H1 (cell line): Measurements from ENCODE around the gene CACNA1C. TPM values are rescaled to one million over a fixed set of nuclear protein-coding genes. Genes with fewer than 3 reads are reported as not detected.

Experiments used
- CTCF ChIA-PET: fragments of 300-600 bp; sonication (Branson Sonifier 250); formaldehyde crosslinking; loops from one replicate; lab custom pipeline; 2021; ENCODE audit not compliant: partially characterized antibody; lab: Charles Lee
- POLR2A ChIA-PET: fragments of 300-600 bp; sonication (Branson Sonifier 250); formaldehyde crosslinking; loops from one replicate; lab custom pipeline; 2021; ENCODE audit warnings: inconsistent platforms; ENCODE audit not compliant: partially characterized antibody; lab: Charles Lee
- DNase-seq, 2 experiments: peaks; one replicate each; pipeline versions ENCODE4 v3.0.0 to v3.0.0-alpha.2; 2010 to 2022; ENCODE audit warnings: low spot score in 2 of 2, low read depth in 1 of 2, mixed read lengths in 1 of 2
- FAIRE-seq: peaks from 2 replicates; lab custom pipeline; 2011; peaks lifted over from hg19 to GRCh38; lab: Jason Lieb, UNC
- H2AFZ ChIP-seq: 2 replicates; pipeline ENCODE4 v1.8.1; 2012; ENCODE audit warnings: low read length, inconsistent platforms
- H2AK5ac ChIP-seq: 2 replicates; pipeline ENCODE4 v1.6.1; 2013; ENCODE audit warnings: low read depth, low read length
- H2BK120ac ChIP-seq: replicated peaks from 2 replicates; pipeline ENCODE3; 2013; ENCODE audit warnings: low read depth, low read length, inconsistent platforms
- H2BK12ac ChIP-seq: 2 replicates; pipeline ENCODE4 v1.6.1; 2013; ENCODE audit warnings: low read depth, low read length
- H2BK15ac ChIP-seq: 2 replicates; pipeline ENCODE4 v1.6.1; 2013; ENCODE audit warnings: low read length
- H2BK20ac ChIP-seq: 2 replicates; pipeline ENCODE4 v1.6.1; 2013; ENCODE audit warnings: low read length
- H2BK5ac ChIP-seq: 2 replicates; pipeline ENCODE4 v1.6.1; 2013; ENCODE audit warnings: low read depth, low read length
- H3K14ac ChIP-seq: 2 replicates; pipeline ENCODE4 v1.6.1; 2013; ENCODE audit warnings: inconsistent platforms; ENCODE audit not compliant: insufficient read length
- H3K18ac ChIP-seq: 2 replicates; pipeline ENCODE4 v1.6.1; 2013; ENCODE audit warnings: low read length; ENCODE audit errors: extremely low read depth
- H3K23ac ChIP-seq: 2 replicates; pipeline ENCODE4 v1.6.1; 2013; ENCODE audit warnings: inconsistent platforms; ENCODE audit not compliant: insufficient read length
- H3K23me2 ChIP-seq: 2 replicates; pipeline ENCODE4 v1.6.1; 2013; ENCODE audit warnings: low read depth, low read length
- H3K27ac ChIP-seq: 2 replicates; pipeline ENCODE4 v1.6.1; 2011; ENCODE audit warnings: low read depth, low read length, inconsistent platforms
- H3K27me3 ChIP-seq, 4 experiments: replicated peaks in 1 of 4; 1 replicate in 1 of 4; 2 replicates in 3 of 4; pipeline versions ENCODE4 v1.6.1 to v1.8.1; 2011 to 2013; ENCODE audit warnings: low read length in 3 of 4, mild to moderate bottlenecking in 3 of 4, inconsistent platforms in 2 of 4, mixed read lengths in 2 of 4, moderate library complexity in 1 of 4; ENCODE audit not compliant: control insufficient read depth in 3 of 4, insufficient read depth in 3 of 4; ENCODE audit errors: extremely low read depth in 1 of 4
- H3K36me3 ChIP-seq, 4 experiments: 2 replicates each; pipeline versions ENCODE4 v1.6.1 to v1.8.1; 2011 to 2013; ENCODE audit warnings: mild to moderate bottlenecking in 4 of 4, low read length in 3 of 4, moderate library complexity in 2 of 4, control low read depth in 1 of 4, inconsistent platforms in 1 of 4; ENCODE audit not compliant: insufficient read depth in 4 of 4, control insufficient read depth in 2 of 4
- H3K4ac ChIP-seq: replicated peaks from 2 replicates; pipeline ENCODE3; 2013; ENCODE audit warnings: low read length, low read depth, mixed read lengths, inconsistent platforms; ENCODE audit not compliant: insufficient read length
- H3K4me1 ChIP-seq, 4 experiments: replicated peaks in 1 of 4; 1 replicate in 1 of 4; 2 replicates in 3 of 4; pipeline versions ENCODE4 v1.6.1 to v1.8.1; 2011 to 2013; ENCODE audit warnings: low read length in 3 of 4, inconsistent platforms in 2 of 4, mixed read lengths in 1 of 4; ENCODE audit not compliant: insufficient read depth in 4 of 4, control insufficient read depth in 3 of 4
- H3K4me2 ChIP-seq, 2 experiments: 2 replicates each; pipeline versions ENCODE4 v1.6.1 to v1.8.1; 2011 to 2013; ENCODE audit warnings: low read depth in 2 of 2, low read length in 2 of 2, control low read depth in 1 of 2, inconsistent platforms in 1 of 2, mild to moderate bottlenecking in 1 of 2; ENCODE audit not compliant: insufficient read depth in 1 of 2
- H3K4me3 ChIP-seq, 4 experiments: fragments of 200-600, 300-600 bp in 1 of 4; sonication (generic), shearing (Covaris generic), sonication (Bioruptor Twin) in 1 of 4; 2 replicates each; pipeline versions ENCODE4 v1.5.1 to v1.8.1; 2011 to 2016; ENCODE audit warnings: low read length in 4 of 4, low read depth in 3 of 4, control low read depth in 2 of 4, inconsistent platforms in 2 of 4, mild to moderate bottlenecking in 2 of 4, mixed read lengths in 1 of 4, moderate library complexity in 1 of 4; ENCODE audit not compliant: insufficient read depth in 2 of 4; ENCODE audit errors: extremely low read depth in 1 of 4
- H3K56ac ChIP-seq: replicated peaks from 2 replicates; pipeline ENCODE3; 2013; ENCODE audit warnings: low read depth, mild to moderate bottlenecking, mixed read lengths, low read length, inconsistent platforms; ENCODE audit not compliant: insufficient read length
- H3K79me1 ChIP-seq: 2 replicates; pipeline ENCODE4 v1.6.1; 2013; ENCODE audit warnings: low read depth, low read length, control low read depth
- H3K79me2 ChIP-seq, 2 experiments: 2 replicates each; pipeline versions ENCODE4 v1.6.1 to v1.8.1; 2012 to 2013; ENCODE audit warnings: low read length in 2 of 2, mild to moderate bottlenecking in 2 of 2, inconsistent platforms in 1 of 2; ENCODE audit not compliant: insufficient read depth in 2 of 2, control insufficient read depth in 1 of 2
- H3K9ac ChIP-seq, 4 experiments: replicated peaks in 1 of 4; 1 replicate in 1 of 4; 2 replicates in 3 of 4; pipeline versions ENCODE4 v1.6.1 to v1.8.1; 2011 to 2013; ENCODE audit warnings: low read depth in 3 of 4, low read length in 3 of 4, control low read depth in 2 of 4, mild to moderate bottlenecking in 2 of 4, moderate library complexity in 2 of 4, inconsistent platforms in 1 of 4; ENCODE audit errors: extremely low read depth in 1 of 4
- H3K9me3 ChIP-seq, 2 experiments: 2 replicates each; pipeline versions ENCODE4 v1.6.1 to v1.8.1; 2012 to 2013; ENCODE audit warnings: mild to moderate bottlenecking in 2 of 2, moderate library complexity in 2 of 2, control low read depth in 1 of 2, inconsistent platforms in 1 of 2, low read depth in 1 of 2, low read length in 1 of 2, mixed read lengths in 1 of 2; ENCODE audit not compliant: insufficient read depth in 2 of 2
- H4K20me1 ChIP-seq, 2 experiments: replicated peaks in 1 of 2; 2 replicates each; pipeline versions ENCODE3 to v1.8.1; 2011 to 2013; ENCODE audit warnings: inconsistent platforms in 2 of 2, low read length in 2 of 2, mild to moderate bottlenecking in 1 of 2; ENCODE audit not compliant: insufficient read depth in 2 of 2, control insufficient read depth in 1 of 2
- H4K5ac ChIP-seq: 2 replicates; pipeline ENCODE4 v1.6.1; 2013; ENCODE audit warnings: low read length, low read depth, mixed read lengths, inconsistent platforms; ENCODE audit not compliant: insufficient read length
- H4K8ac ChIP-seq: 2 replicates; pipeline ENCODE4 v1.8.0; 2013; ENCODE audit warnings: mild to moderate bottlenecking, moderate library complexity, low read length, inconsistent platforms; ENCODE audit not compliant: insufficient read depth; ENCODE audit errors: extremely low read depth
- H4K91ac ChIP-seq: replicated peaks from 2 replicates; pipeline ENCODE3; 2013; ENCODE audit warnings: low read length, mixed read lengths, inconsistent platforms; ENCODE audit not compliant: insufficient read length
- EGR1 ChIP-seq: IDR thresholded peaks from 2 replicates; pipeline ENCODE4 v1.6.1; 2011; ENCODE audit warnings: low read depth, low read length, borderline replicate concordance
- WGBS, 2 experiments: shearing (Covaris generic) in 1 of 2; methylation state at CpG; one replicate each; pipeline versions ENCODE4 v1.1.6 to v1.1.7; 2013 to 2015; ENCODE audit warnings: low lambda C conversion rate in 2 of 2, mixed read lengths in 2 of 2, inconsistent platforms in 1 of 2, low coverage in 1 of 2, missing lambda C conversion rate in 1 of 2; ENCODE audit not compliant: insufficient replicate concordance in 2 of 2, insufficient coverage in 1 of 2, insufficient read length in 1 of 2; ENCODE audit errors: extremely low coverage in 1 of 2, missing lambda C conversion rate in 1 of 2; 5-methylcytosine and 5-hydroxymethylcytosine counted together
- polyA plus RNA-seq, 7 experiments: library from polyadenylated mRNA; depleted of rRNA in 3 of 7; stranded (reverse) in 5 of 7; unstranded in 2 of 7; fragments of >200 nt in 5 of 7; fragments of 200-250 nt in 2 of 7; gene quantifications; 1 replicate in 5 of 7; 2 replicates in 1 of 7; 4 replicates in 1 of 7; pipeline versions ENCODE4 v1.2.1 to v1.2.3, GENCODE V29; 2011 to 2013; ENCODE audit warnings: missing spikeins in 2 of 7, mixed read lengths in 2 of 7
- total RNA-seq: library from RNA; stranded (reverse); fragmentation: NEBNext Ultra II Directional; extraction: Animal tissue kit (Norgen Biotek cat#: 25700); gene quantifications from 2 replicates; pipeline ENCODE4 v1.2.1, GENCODE V29; 2021

The CACNA1C gene
- total and polyA plus RNA-seq, 2 of the 8 experiments (the other 6 are each of a cell fraction or from before 2014, with no cell fraction given): 1.3 TPM

DNA sequence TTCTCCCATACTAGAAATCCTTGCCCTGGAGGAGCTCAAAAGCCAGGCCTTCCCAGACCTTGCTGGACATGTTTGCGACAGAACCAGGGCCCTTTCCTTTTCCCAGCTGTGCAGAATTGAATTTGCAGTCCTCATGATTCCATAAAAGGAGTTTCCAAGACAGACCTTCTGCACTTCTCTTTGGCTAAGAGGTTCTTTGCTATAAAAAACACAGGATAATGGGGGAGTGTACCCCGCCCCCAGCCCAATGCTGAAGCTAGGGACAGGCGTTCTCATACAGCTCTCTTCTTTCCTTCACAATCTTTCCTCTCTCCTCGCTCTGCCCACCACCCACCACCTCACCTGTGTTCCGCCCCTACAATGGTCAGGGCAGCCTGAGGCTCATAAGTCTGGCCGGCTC, 569.7 kb downstream of the CACNA1C start:
- Histone ChIP-seq H3K4me2 (no peak overlapping the region), H3K23me2 (no peaks in the 10 kb centered on the region), H4K91ac (no peak overlapping the region), H2AK5ac (no peak overlapping the region), H3K9me3 (no peaks in the 10 kb centered on the region), H2BK20ac (no peak overlapping the region), H3K14ac (no peak overlapping the region), H2BK5ac (no peak overlapping the region), H3K9ac (no peak overlapping the region), H4K8ac (no peak overlapping the region), H2BK12ac (no peak overlapping the region), H3K27me3 (no peaks in the 10 kb centered on the region), H3K36me3 (no peaks in the 10 kb centered on the region; a peak in 1 of 8 replicates), H3K79me1 (no peaks in the 10 kb centered on the region), H4K20me1 (no peaks in the 10 kb centered on the region), H3K27ac (no peak overlapping the region), H3K56ac (no peak overlapping the region), H2BK120ac (no peak overlapping the region), H3K23ac (no peak overlapping the region), H3K4ac (no peak overlapping the region), H3K4me1 (peaks cover 3 to 19% (median 11%) of the 10 kb centered on the region in 4 experiments; a peak in 5 of 7 replicates), H2BK15ac (no peak overlapping the region), H3K18ac (no peak overlapping the region), H3K4me3 (no peak overlapping the region), H3K79me2 (no peaks in the 10 kb centered on the region), H4K5ac (no peak overlapping the region), H2AFZ (no peak overlapping the region)
- no peak for DNase-seq
- no peak for TF ChIP-seq EGR1
- no peak for FAIRE-seq
- 89% methylated on average over 6 of the region's 6 CpGs; no CpG with 5 or more reads in 1 of the 2 experiments for WGBS, 2 experiments
- POLR2A ChIA-PET: no interaction called here
- CTCF ChIA-PET: interaction anchor here (1.1 to 1.7 kb wide), 3 partner anchors 11 to 46 kb away, joined by 3 to 8 read pairs (median 4); no protein-coding TSS in a partner anchor
